ENCODE results near the gene NCOA7.

- no peak for TF ChIP-seq CTCF (IDR thresholded peaks at IDR 0.05)
- no peak for TF ChIP-seq POLR2AphosphoS5 (IDR thresholded peaks at IDR 0.05)
- TF ChIP-seq POLR2A (IDR thresholded peaks at IDR 0.05): no peak
Measured at GRCh38 chr6:125913145-125913544, 122.4 kb downstream of the NCOA7 start.

Measured in suprapubic skin (tissue), 4 donors.